Lower lobe of right lung (tissue), 2 donors: ENCODE results near the gene SIGLEC5. TPM values are rescaled to one million over a fixed set of nuclear protein-coding genes. Genes with fewer than 3 reads are reported as not detected.

ENCODE experiments used
- ATAC-seq, 2 donors: fragments of 200-7000 bp; cut with Tn5 transposase; one replicate each; pipeline ENCODE4 v1.9.1; 2020 to 2022; ENCODE audit warnings: mild to moderate bottlenecking in 2 of 2, moderate library complexity in 2 of 2
- DNase-seq: peaks from one replicate; pipeline ENCODE4 v3.0.0-alpha.2; 2020
- H3K27ac ChIP-seq: fragments of 200-600 bp; one replicate; pipeline ENCODE4 v1.8.0; 2022
- H3K27me3 ChIP-seq: fragments of 200-600 bp; one replicate; pipeline ENCODE4 v1.8.0; 2022; ENCODE audit warnings: low read depth
- H3K36me3 ChIP-seq: fragments of 200-600 bp; one replicate; pipeline ENCODE4 v1.8.0; 2022; ENCODE audit warnings: mild to moderate bottlenecking
- H3K4me1 ChIP-seq: fragments of 200-600 bp; one replicate; pipeline ENCODE4 v1.8.0; 2022
- H3K4me3 ChIP-seq: fragments of 200-600 bp; one replicate; pipeline ENCODE4 v1.8.0; 2022; ENCODE audit warnings: mild to moderate bottlenecking
- H3K9me3 ChIP-seq: fragments of 200-600 bp; one replicate; pipeline ENCODE4 v1.8.0; 2022
- CTCF ChIP-seq: fragments of 200-600 bp; IDR thresholded peaks from one replicate; pipeline ENCODE4 v1.8.0; 2022; ENCODE audit warnings: antibody characterized with exemption, mild to moderate bottlenecking
- intact Hi-C: fragments of 100-400 bp; cut with DNase I; formaldehyde crosslinking; loops from one replicate; pipeline ENCODE4 v1.11.0; 2022
- total RNA-seq: library from RNA; stranded (reverse); fragmentation: NEBNext Ultra II Directional; extraction: Animal tissue kit (Norgen Biotek cat#: 25700); gene quantifications from one replicate; pipeline ENCODE4 v1.2.1, GENCODE V29; 2021
- donor health status: DM: no; HTN: yes; CAD: no; lungs with severe emphysema.

SIGLEC5 gene
- total RNA-seq, 1 donor from 2014 or later: 3.1 TPM

- Histone ChIP-seq H3K36me3 (no peaks in the 10 kb centered on the region), H3K27me3 (peaks cover 7% of the 10 kb centered on the region), H3K9me3 (no peaks in the 10 kb centered on the region), H3K4me1 (peaks cover 12% of the 10 kb centered on the region), H3K4me3 (no peak overlapping the region), H3K27ac (no peak overlapping the region)
- DNase-seq: no peak
- intact Hi-C loops: no loop called here
- no peak for TF ChIP-seq CTCF
- no peak for ATAC-seq
Measured at GRCh38 chr19:51598159-51598915, 31.9 kb downstream of the SIGLEC5 start.

GRCh38 chr19:51595190-51596175 lies 34.7 kb downstream of the SIGLEC5 start:
- peaks cover 16% of the 10 kb centered on the region for H3K4me1 ChIP-seq
- ATAC-seq (no peak), DNase-seq (no peak)
- H3K9me3 ChIP-seq: no peaks in the 10 kb centered on the region
- intact Hi-C loops: no loop called here
- no peak for TF ChIP-seq CTCF
- no peaks in the 10 kb centered on the region for H3K36me3 ChIP-seq
- peaks cover under 1% of the 10 kb centered on the region for H3K27me3 ChIP-seq
- H3K4me3 ChIP-seq: peak overlapping the region; percentile 79
- H3K27ac ChIP-seq: no peak overlapping the region

DNA sequence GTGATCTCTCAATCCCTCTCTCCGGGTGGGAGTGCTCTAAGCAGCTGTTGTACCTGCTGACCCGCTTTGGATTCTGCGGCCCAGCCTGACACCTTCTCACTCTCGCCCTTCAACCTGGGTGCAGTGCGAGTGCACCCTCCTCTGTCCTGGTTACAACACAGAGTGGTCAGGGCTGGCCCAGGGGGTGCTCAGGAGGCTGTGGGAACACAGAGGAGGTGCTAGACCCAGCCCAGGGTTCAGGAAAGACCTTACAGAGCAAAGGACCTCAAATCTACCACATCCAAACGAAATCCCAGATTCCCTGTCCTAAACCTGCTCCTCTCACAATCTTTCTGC lies 35.5 kb downstream of the SIGLEC5 start:
- H3K36me3 ChIP-seq: no peaks in the 10 kb centered on the region
- intact Hi-C loops: no loop called here
- TF ChIP-seq CTCF: no peak
- H3K27me3 ChIP-seq: no peaks in the 10 kb centered on the region
- DNase-seq: no peak
- H3K4me1 ChIP-seq: peaks cover 16% of the 10 kb centered on the region
- peak; percentile 45 to 47 for ATAC-seq
- no peak overlapping the region for H3K27ac ChIP-seq
- H3K4me3 ChIP-seq: peak overlapping the region; percentile 79
- no peaks in the 10 kb centered on the region for H3K9me3 ChIP-seq

DNA sequence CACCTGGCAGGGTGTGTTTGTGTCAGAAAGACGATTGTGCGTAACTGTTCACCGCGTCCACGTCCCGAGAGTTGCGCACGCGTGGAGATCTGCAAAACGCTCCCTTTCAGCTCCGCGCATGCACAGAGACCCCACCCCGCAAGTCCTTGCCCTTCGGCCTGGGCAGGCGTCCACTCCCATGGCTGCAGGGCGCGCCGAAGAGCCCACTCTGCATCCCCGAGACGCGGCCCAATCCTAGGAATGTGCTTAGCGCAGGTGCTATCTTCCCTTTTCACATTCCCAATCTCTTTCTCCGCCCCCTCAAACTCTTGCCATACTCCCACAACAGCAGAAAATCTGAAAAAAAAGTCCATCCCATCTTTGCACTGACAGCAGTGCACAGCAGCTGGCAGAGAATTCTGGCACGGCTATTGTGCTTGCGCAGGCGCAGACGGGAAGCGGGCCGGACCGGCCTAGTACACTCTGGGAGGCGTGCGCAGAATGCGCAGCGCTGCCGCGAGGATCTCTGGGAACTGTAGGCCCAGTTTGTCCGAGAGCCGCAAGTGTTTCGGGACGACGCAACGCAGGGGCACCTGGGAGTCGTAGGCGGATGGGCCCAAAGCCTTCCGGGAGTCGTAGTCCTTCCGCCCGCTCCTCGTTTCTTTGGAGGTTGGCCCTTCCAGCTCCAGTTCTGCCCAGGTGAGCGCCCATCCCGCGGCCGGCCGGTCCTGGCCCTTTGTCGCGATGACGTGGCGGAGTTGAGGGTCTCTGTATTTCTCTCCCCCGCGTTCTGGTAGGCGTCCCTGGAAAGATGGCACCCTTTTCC lies 36.0 kb downstream of the SIGLEC5 start:
- Histone ChIP-seq H3K4me3 (peak overlapping the region; percentile 79), H3K27ac (peak overlapping the region; percentile 42), H3K4me1 (peaks cover 16% of the 10 kb centered on the region), H3K9me3 (no peaks in the 10 kb centered on the region), H3K36me3 (no peaks in the 10 kb centered on the region), H3K27me3 (no peaks in the 10 kb centered on the region)
- DNase-seq (peak; percentile 100), ATAC-seq (peak; percentile 99)
- intact Hi-C loops: no loop called here
- TF ChIP-seq CTCF: no peak

DNA sequence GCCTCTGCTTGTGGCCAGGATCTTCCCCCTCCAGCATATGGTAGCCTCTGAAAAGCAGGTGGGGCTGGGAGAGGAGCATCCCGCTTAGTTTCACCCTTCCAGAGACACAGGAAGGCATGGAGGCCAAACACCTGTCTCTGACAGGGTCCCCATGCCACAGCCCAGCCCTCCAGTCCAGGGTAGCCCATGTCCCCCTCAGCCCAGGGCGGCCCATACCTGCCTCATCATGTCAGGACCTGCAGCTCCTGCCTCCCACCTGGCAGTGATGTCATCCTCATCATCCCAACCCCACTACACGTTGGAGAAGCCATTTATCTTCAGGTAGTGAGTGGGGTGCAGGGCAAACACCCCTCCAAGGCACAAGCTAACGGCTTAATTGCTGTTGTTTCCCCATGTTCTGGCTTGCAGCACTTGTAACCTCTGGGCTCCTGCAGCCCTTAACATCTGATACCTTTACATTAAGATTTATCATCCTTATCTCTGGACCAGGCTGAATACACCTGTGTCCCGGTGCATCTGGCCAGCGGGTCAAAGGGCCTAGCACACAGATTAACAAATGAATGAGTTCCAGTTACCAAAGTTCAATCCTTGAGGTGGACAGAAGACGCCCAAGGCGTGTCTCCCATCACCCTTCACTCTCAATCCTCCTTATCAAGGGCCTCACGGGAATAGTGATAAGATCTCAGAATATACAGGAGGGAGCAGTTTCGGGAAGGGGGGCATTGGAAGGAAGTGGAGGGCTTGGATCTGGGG lies 36.9 kb downstream of the SIGLEC5 start:
- ATAC-seq (no peak), DNase-seq (no peak)
- no peaks in the 10 kb centered on the region for H3K9me3 ChIP-seq
- no peaks in the 10 kb centered on the region for H3K27me3 ChIP-seq
- intact Hi-C loops: no loop called here
- TF ChIP-seq CTCF: no peak
- peaks cover 16% of the 10 kb centered on the region for H3K4me1 ChIP-seq
- H3K27ac ChIP-seq: no peak overlapping the region
- no peaks in the 10 kb centered on the region for H3K36me3 ChIP-seq
- peak overlapping the region; percentile 79 for H3K4me3 ChIP-seq
